GM21619 (cell line): Measurements from ENCODE around the gene PCDH15.

ENCODE experiments used
- ATAC-seq: cut with Tn5 transposase; IDR thresholded peaks from one replicate; pipeline ENCODE4 v1.9.1; 2021; ENCODE audit not compliant: unreplicated experiment

Gene PCDH15

GRCh38 chr10:53886325-53887300 lies 914.4 kb downstream of the PCDH15 start:
- ATAC-seq: no peak

GRCh38 chr10:53864846-53865245 lies 936.2 kb downstream of the PCDH15 start:
- no peak for ATAC-seq

- no peak for ATAC-seq
These were observed 948.4 kb downstream of the PCDH15 start for GRCh38 chr10:53852450-53853175.

GRCh38 chr10:53846809-53847208 lies 954.2 kb downstream of the PCDH15 start:
- ATAC-seq: no peak

GRCh38 chr10:53843736-53844362 lies 957.2 kb downstream of the PCDH15 start:
- ATAC-seq: no peak

- ATAC-seq: no peak
These were observed 959.4 kb downstream of the PCDH15 start for GRCh38 chr10:53841483-53842145.

- ATAC-seq: no peak
These were observed 960.4 kb downstream of the PCDH15 start for GRCh38 chr10:53840653-53841052.

GRCh38 chr10:53839440-53840039 lies 961.5 kb downstream of the PCDH15 start:
- no peak for ATAC-seq

- ATAC-seq: no peak
These were observed 964.4 kb downstream of the PCDH15 start for GRCh38 chr10:53836638-53837037.

GRCh38 chr10:53833908-53834307 lies 967.1 kb downstream of the PCDH15 start:
- ATAC-seq: no peak

- ATAC-seq: no peak
These were observed 973.8 kb downstream of the PCDH15 start for GRCh38 chr10:53827261-53827660.

- no peak for ATAC-seq
These were observed 992.2 kb downstream of the PCDH15 start for GRCh38 chr10:53808677-53809372.

GRCh38 chr10:53786236-53786900 lies 1014.7 kb downstream of the PCDH15 start:
- ATAC-seq: no peak

GRCh38 chr10:53771701-53772100 lies 1029.3 kb downstream of the PCDH15 start:
- no peak for ATAC-seq

- no peak for ATAC-seq
These were observed 1030.1 kb downstream of the PCDH15 start for GRCh38 chr10:53770903-53771302.

- ATAC-seq: no peak
These were observed 1035.7 kb downstream of the PCDH15 start for GRCh38 chr10:53765311-53765710.

GRCh38 chr10:53754596-53755250 lies 1046.3 kb downstream of the PCDH15 start:
- ATAC-seq: no peak
